GM18508 (cell line): Measurements from ENCODE around the gene CAMTA1.

Experiments
- ATAC-seq: cut with Tn5 transposase; IDR thresholded peaks from one replicate; pipeline ENCODE4 v1.9.1; 2021; ENCODE audit warnings: moderate number of reproducible peaks; ENCODE audit not compliant: insufficient read depth, unreplicated experiment

The CAMTA1 gene

GRCh38 chr1:7333094-7333493 is 547.8 kb downstream of the CAMTA1 start:
- no peak for ATAC-seq

- ATAC-seq, result no peak
Measured at GRCh38 chr1:7333620-7334019, 548.4 kb downstream of the CAMTA1 start.

- no peak for ATAC-seq
Measured at GRCh38 chr1:7334475-7335035, 549.3 kb downstream of the CAMTA1 start.

GRCh38 chr1:7335224-7335879 is 550.1 kb downstream of the CAMTA1 start:
- no peak for ATAC-seq

GRCh38 chr1:7338439-7338838 is 553.2 kb downstream of the CAMTA1 start:
- ATAC-seq, result no peak

- no peak for ATAC-seq
Measured at GRCh38 chr1:7339014-7339413, 553.8 kb downstream of the CAMTA1 start.

GRCh38 chr1:7339953-7340352 is 554.7 kb downstream of the CAMTA1 start:
- ATAC-seq, result no peak

- no peak for ATAC-seq
Measured at GRCh38 chr1:7341145-7341905, 556.1 kb downstream of the CAMTA1 start.

GRCh38 chr1:7343882-7344281 is 558.6 kb downstream of the CAMTA1 start:
- no peak for ATAC-seq

- no peak for ATAC-seq
Measured at GRCh38 chr1:7344299-7344698, 559.0 kb downstream of the CAMTA1 start.

- ATAC-seq, result no peak
Measured at GRCh38 chr1:7345516-7345915, 560.3 kb downstream of the CAMTA1 start.

- no peak for ATAC-seq
Measured at GRCh38 chr1:7346070-7346596, 560.9 kb downstream of the CAMTA1 start.

- no peak for ATAC-seq
Measured at GRCh38 chr1:7346600-7347570, 561.6 kb downstream of the CAMTA1 start.

GRCh38 chr1:7348073-7348472 is 562.8 kb downstream of the CAMTA1 start:
- no peak for ATAC-seq

- no peak for ATAC-seq
Measured at GRCh38 chr1:7348580-7348979, 563.3 kb downstream of the CAMTA1 start.

GRCh38 chr1:7350804-7351203 is 565.5 kb downstream of the CAMTA1 start:
- ATAC-seq, result no peak

- ATAC-seq, result no peak
Measured at GRCh38 chr1:7351649-7352048, 566.4 kb downstream of the CAMTA1 start.

- ATAC-seq, result no peak
Measured at GRCh38 chr1:7352364-7352763, 567.1 kb downstream of the CAMTA1 start.

- ATAC-seq, result no peak
Measured at GRCh38 chr1:7352974-7353373, 567.7 kb downstream of the CAMTA1 start.

- no peak for ATAC-seq
Measured at GRCh38 chr1:7355646-7356045, 570.4 kb downstream of the CAMTA1 start.
